TTC549 (cell line): Measurements from ENCODE around the gene MFSD12.

Source experiments
- FAIRE-seq: peaks from 2 replicates; lab custom pipeline; 2012; peaks lifted over from hg19 to GRCh38; lab: Jason Lieb, UNC

MFSD12 gene

GRCh38 chr19:3555653-3556422, 1.5 kb downstream of the MFSD12 start:
- FAIRE-seq, result no peak

DNA sequence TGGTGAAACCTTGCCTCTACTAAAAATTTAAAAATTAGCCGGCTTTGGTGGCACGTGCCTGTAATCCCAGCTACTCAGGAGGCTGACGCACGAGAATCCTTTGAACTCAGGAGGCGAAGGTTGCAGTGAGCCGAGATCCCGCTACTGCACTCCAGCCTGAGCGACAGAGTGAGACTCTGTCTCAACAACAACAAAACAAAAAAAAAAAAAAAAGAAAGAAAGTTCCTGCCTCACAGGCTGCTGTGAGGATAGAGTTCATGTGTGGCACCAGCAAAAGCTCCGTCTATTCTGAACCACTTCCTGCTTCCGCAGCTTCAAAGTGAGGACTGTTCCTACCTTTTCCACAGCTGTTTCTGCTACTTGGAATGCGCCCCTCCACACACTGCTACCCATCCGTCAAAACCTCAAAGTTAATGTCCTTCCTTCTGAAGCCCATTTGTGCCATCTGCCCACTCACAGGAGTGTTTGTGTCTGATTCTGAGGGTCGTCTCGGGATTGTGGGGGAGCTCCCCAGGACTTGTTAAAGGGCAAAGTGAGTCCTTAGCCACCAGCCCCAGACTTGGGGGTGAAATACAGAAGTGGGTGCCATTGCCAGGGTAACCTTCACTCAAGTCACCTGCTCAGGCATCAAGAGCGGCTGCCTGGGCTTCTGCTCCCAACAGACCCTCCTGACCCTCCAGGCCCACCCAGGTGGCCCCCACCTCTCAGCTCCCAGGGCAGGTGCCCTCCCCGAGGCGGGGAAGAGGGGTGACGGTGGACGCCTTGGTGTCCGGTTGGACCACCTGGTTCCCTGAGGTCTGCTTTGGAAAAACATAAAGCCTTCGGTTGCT, 2.9 kb downstream of the MFSD12 start:
- no peak for FAIRE-seq

GRCh38 chr19:3551792-3552095, 5.6 kb downstream of the MFSD12 start:
- FAIRE-seq, result no peak

- FAIRE-seq, result no peak
Observed at GRCh38 chr19:3550947-3551791, 6.2 kb downstream of the MFSD12 start.

GRCh38 chr19:3549816-3550215, 7.6 kb downstream of the MFSD12 start:
- no peak for FAIRE-seq

- FAIRE-seq, result no peak
Observed at GRCh38 chr19:3548606-3549005, 8.8 kb downstream of the MFSD12 start.

DNA sequence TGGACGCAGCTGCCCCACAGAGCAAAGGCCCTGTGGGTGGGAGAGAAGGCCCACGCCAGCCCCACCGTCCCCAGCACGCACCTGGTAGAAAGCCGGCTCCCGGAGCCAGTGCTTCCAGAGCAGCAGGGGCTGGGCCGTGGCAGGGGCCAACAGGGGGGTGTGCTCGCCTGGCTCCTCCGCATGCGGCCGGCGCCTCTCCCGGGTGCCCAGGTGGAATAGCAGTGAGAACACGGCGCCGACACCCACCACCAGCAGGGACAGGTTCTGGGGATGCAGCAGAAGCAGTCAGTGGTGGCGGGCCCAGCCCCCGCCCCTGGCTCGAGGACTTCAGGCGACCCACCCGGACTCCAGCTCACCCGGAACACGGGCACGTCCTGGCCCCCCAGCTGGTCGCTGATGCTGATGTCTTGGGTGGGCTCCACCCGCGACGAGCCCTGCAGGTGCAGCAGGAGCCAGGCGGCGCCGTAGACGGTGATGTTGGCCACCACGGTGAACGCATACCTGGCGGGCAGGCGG, 9.6 kb downstream of the MFSD12 start:
- FAIRE-seq, result no peak

DNA sequence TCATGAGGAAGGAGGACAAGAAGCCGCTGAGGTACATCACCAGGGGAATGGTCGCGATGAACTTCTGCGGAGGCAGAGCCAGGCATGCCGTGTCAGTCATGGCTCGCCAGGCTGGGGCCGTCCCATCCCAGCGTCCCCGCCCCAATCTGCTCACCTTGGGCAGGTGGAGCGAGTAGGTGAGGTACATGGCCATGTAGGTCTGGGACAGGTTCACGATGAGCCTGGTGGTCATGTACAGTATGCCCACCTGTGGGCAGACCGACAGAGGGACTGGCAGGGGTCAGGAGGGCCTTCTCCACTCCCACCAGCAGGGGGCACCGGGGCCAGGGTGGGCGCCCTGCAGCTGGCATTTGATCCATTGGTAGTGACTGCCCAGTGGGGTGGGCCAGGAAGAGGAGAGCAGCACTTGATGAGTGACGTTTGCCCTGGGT, 10.1 kb downstream of the MFSD12 start:
- FAIRE-seq, result no peak

- FAIRE-seq, result no peak
Observed at GRCh38 chr19:3546119-3546518, 11.3 kb downstream of the MFSD12 start.

- no peak for FAIRE-seq
Observed at GRCh38 chr19:3545669-3546034, 11.7 kb downstream of the MFSD12 start.

DNA sequence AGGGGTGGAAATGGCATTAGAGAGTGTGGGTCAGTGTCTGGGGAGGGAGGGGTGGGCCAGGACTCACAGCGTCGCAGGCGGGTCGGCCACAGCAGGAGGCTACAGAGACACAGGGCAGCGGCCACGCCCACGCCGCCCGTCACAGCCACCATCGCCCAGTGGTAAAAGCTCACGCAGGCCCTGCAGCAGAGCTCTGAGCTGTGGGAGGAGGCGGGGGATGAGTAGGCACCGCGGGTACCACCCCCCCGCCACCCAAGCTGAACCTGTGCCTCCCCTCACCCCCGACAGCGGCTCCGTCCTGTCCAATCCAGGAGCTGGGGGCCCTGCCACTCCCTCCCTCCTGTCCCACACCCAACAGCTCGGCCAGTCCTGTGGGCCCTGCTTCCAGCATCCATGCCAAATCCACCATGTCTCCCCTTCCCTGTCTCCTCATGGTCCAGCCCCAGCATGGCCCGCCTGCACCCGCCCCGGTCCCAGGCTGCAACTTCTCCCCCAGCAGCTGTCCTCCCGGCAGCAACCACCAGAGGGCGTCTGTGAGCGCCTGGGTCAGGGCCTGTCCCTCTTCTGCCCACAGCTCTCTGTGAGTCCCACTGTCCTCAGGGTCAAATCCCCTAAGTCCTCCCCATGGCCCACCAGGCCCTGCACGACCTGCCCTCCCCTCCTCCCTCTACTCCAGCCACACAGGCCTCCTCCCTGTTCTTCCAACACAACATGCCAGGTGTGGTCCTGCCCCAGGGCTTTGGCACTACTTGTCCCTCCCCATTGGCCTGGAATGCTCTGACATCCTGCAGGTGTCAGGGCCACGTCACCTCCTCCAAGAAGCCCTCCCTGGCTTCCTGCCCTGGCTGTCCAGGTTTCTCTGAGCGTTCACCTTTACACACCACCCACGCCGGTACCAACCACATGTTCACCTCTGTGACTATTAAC, 12.4 kb downstream of the MFSD12 start:
- no peak for FAIRE-seq

DNA sequence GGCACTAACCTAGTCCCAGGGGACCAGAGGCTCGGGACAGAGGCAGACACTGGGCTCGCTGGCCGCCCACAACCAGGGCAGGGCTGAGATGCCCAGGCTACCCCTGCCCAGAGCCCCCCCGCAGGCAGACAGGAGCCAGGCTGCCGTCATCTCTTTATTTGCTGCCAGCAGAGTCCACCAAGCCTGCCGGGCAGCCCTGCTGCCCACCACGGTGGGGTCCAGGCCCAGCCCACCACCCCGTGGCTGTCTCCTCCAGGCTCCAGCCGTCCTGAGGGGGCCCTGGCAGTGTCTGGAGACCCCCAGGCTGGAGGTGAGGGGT, 13.4 kb downstream of the MFSD12 start:
- no peak for FAIRE-seq

GRCh38 chr19:3543150-3544057, 14.0 kb downstream of the MFSD12 start:
- no peak for FAIRE-seq

- no peak for FAIRE-seq
Observed at GRCh38 chr19:3539756-3540118, 17.6 kb downstream of the MFSD12 start.

GRCh38 chr19:3538965-3539755, 18.2 kb downstream of the MFSD12 start, which contains the start of gene TEKTIP1:
Gene TEKTIP1 (plus strand): TSS chr19:3539174. CDS start chr19:3539178, 4 bp downstream.
- FAIRE-seq, result no peak

GRCh38 chr19:3538258-3538929, 19.0 kb downstream of the MFSD12 start:
- no peak for FAIRE-seq

DNA sequence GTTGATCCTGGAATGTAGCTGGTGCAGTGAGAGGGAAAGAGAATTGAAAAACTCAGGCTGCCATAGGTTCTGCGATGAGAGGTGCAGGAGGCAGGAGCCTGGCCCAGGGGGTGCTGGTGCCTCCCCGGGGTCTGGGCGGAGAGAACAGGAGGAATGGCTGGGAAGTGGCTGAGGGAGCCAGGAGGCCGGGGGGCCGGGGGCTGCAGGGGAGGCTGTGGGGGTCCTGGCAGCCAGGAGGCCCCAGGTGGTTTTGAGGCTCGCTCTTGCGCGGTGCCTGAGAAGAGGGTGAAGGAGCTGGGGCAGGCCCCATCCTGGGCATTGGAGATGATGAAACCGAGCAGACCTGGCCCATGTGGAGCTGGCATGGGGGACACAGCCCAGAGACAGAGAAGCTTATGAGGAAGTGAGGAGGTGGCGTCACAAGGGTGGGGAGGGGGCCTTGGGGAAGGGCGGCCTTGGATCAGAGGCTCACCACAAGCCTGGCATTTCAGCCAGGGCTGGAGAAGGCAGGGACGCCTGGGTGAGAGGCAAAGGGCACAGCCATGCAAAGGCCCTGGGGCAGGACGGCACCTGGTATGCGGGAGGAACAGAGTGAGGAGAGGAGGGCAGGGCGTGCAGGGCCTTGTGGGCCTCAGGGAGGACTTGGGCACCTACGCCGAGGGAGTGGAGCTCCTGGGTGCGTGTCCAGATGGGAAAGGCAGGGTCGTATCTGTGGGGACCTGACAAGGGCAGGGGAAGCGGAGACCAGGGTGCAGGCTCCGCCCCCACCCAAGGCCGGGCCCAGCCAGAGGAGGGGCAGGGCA, 19.7 kb downstream of the MFSD12 start:
- FAIRE-seq, result no peak

DNA sequence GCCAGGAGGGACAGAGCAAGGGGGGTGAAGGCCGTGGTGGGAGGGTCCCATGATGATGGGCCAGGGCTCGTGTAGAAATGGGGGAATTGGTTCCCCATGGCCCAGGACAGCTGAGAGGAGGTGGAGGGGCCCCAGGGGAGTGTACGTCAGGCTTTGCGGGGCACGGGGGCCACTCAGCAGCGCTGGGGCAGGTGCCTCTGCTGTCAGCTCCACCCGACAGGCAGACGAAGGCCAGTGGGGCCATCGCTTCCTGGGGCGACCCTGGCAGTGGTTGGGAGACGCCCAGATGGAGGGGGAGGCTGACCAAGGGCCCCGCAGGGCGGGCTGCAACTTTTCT, 20.3 kb downstream of the MFSD12 start:
- no peak for FAIRE-seq
